HG03354 (cell line): ENCODE results near the gene BCKDHA.
A peak's percentile ranks its signal among the peaks of the same experiment; 100 is the strongest.
"Not testable (repeated sequence)": the region's sequence is repeated elsewhere in the genome, so short reads cannot be mapped to it uniquely, and the experiment has no call there.

Experiments
- ATAC-seq: cut with Tn5 transposase; IDR thresholded peaks from one replicate; pipeline ENCODE4 v1.9.1; 2021; ENCODE audit warnings: mild to moderate bottlenecking; ENCODE audit not compliant: unreplicated experiment, poor library complexity, severe bottlenecking

BCKDHA gene

DNA sequence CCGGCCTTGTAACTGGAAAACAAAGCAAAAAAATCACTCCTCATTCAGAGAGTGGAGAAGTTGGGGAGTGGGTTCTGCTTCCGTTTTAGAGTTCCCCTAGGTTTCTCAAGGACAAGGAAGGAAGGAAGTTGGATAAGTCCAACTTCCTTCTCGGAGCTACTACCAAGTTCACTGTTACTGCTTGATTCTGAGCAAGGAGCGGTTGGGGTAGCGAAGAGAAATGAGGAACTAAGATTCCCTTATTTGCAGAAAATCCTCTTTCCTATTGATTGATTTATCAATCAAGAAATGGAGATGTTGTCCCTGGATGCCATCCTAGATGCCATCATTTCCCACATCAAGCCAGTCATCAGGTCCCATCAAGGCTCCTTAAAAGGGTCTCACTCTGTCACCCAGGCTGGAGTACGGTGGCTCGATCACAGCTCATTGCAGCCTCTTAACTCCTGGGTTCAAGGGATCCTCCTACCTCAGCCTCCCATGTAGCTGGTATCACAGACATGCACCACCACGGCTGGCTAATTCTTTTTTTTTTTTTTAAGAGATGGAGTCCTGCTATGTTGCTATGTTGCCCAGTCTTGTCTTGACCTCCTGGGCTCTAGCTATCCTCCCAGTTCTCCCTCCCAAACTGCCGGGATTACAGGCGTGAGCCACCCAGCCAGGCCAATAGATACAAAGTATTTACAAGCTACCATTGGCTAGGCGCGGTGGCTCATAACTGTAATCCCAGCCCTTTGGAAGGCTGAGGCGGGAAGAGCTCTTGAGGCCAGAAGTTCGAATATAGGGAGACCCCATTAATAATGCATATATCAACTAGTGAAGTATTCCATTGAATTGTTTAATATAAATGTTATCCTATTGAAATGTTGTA is 32.9 kb upstream of the BCKDHA start:
- no peak for ATAC-seq

DNA sequence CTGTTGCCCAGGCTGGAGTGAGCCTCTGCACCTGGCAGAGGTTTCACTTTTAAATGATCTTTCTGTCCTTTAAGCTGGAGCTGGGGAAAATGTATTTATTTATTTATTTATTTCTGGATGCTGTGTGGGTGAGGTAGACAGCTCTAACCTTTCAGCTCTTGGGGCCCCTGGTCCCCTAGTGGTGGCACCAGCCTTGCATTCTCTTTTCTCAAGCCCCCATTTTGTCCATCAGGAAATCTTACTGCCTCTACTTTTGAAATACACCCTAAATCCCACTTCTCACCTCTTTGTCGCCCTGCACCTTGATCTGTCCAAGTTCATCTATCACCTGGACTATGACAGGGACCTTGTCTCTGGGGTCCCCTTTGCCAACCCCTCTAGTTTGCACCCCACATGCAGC is 31.5 kb upstream of the BCKDHA start:
- no peak for ATAC-seq

DNA sequence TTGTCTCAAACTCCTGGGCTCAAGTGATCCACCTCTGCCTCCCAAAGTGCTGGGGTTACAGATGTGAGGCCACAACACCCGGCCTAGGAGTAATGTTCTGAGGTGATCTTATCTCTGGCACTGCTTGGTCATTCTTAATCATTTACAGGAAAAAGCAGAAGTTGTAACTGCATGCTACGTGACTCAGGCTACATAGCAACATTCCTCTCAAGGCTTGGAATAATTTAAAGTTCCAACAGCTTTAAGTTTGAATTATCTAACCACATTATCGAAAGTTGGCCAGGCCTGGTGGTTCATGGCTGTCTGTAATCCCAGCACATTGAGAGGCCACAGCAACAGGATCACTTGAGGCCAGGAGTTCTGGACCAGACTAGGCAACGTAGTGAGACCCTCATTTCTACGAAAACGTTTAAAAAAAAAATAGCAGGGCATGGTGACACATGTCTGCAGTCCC is 29.7 kb upstream of the BCKDHA start:
- peak; percentile 48 for ATAC-seq

DNA sequence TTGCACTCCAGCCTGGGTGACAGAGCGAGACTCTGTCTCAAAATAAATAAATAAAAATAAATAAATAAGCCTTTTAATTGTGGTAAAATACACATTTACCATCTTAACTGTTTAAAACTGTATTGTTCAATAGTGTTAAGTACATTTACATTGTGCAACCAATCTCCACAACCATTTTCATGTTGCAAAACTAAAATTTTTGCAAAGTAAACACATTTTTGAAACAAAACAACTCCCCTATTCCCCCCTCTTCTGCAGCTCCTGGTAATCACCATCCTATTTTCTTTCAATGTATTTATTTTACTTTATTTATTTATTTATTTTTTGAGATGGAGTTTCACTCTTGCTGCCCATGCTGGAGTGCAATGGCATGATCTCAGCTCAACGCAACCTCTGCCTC is 27.8 kb upstream of the BCKDHA start:
- ATAC-seq, result no peak

DNA sequence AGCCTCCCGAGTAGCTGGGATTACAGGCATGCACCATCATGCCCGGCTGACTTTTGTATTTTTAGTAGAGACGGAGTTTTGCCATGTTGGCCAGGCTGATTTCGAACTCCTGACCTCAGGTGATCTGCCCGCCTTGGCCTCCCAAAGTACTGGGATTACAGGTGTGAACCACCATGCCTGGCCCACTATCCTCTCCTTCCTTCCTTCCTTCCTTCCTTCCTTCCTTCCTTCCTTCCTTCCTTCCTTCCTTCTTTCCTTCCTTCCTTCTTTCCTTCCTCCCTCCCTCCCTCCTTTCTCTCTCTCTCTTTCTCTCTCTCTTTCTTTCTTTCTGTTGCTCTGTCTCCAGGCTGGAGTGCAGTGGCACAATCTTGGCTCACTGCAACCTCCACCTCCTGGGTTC is 26.5 kb upstream of the BCKDHA start:
- ATAC-seq, result not testable (repeated sequence)

DNA sequence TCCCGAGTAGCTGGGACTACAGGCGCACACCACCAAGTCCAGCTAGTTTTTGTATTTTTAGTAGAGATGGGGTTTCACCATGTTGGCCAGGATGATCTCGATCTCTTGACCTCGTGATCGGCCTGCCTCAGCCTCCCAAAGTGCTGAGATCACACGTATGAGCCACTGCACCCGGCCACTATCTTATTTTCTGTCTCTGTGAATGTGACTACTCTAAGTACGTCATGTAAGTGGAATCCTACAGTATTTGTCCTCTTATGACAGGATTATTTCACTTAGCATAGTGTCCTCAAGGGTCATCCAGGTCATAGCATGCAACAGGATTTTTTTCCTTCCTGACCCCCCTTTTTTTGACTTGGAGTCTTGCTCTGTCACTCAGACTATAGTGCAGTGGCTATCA is 26.1 kb upstream of the BCKDHA start:
- ATAC-seq, result no peak

DNA sequence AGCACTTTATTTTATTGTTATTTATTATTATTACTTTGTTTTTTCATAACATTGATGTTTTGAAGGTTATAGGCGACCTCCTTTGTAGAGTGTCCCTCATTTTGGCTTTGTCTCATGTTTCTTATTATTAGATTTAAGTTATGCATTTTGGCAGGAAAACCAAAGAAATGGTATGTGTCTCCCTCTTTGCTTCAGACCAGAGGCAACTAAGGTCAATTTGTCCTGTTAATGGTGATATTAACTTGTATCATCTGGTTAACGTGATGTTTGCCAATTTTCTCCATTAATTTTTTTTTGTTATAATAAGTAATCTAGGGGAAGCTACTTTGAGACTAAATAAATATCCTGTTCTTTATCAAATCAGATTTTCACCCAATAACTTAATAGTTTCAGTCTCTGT is 25.1 kb upstream of the BCKDHA start:
- ATAC-seq, result no peak

DNA sequence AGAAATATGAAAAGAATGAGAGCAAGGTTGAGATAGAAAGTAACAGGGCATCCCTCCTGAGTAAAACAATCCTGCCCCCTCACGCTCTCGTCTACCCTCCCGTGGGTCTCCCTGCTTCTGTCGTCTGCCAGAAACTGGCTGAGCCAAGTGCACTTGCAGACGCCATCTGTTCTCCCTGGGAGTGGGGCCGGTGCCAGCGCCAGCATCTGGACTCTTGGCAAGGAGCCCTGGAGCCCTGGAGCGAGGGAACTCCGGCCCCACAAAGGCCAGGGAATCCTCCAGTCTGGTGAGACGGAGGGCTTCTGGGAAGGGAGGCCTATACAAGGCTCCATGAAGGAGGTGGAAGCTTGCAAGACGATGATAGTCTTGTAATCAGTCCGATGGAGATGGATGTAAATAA is 23.6 kb upstream of the BCKDHA start:
- ATAC-seq, result no peak

DNA sequence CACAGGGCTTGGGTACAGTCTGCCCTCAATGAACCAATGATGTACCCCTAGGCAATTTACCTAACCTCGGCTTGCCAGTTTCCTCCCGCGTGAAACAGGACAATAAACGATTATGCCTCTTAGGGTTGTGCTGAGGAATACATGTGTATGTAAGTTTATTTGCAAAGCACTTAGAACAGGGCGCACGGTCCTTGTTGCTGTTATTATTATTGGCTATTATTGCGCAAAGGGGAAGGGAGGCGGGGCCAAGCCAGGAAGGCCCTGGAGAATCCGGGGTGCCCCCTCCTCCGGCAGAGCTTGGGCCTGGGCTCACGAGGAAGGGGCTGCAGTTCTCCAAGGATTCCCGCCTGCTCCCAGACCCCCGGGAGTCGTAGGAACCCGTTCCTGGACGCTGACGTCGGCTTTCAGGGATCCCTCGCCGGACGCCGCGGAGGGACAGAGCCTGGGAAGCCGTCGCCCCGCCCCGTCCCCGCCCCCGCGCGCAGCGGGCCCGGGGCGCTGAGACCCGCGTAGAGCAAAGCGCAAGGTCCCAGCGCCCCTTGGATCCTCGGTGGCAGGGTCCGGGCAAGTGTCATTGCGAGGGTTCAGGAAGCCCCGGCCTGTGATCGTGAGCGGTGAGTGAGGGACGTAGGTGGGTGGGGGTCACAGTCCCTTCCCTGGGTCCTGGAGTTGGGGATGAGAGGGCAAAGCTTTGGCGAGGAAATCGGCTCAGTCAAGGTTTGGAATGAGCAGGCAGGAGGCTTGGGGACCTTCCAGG is 21.2 kb upstream of the BCKDHA start, which contains the start of gene TMEM91:
Gene TMEM91, plus strand, starts transcription at position 293 of the 757 bp plus-strand sequence. CDS start 1,777 bp downstream, outside the sequence.
- no peak for ATAC-seq

DNA sequence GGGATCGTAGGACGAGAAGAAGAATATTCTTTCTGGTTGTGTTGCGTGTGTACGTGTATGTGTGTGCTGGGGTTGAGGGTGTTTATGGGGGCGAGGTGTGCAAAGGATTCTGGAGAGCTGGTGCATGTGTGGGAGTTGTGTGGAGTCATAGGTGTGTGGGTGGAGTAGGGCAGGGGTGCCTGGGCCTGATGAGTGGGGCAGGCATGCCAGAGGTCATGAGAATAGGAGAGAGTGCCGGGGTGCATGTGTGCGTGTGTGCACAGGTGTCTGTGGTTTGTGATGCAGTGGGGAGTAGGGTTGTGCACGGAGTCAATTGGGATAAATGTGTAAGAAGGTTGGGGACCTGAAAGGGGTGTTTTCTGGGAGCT is 20.6 kb upstream of the BCKDHA start:
- ATAC-seq, result no peak

DNA sequence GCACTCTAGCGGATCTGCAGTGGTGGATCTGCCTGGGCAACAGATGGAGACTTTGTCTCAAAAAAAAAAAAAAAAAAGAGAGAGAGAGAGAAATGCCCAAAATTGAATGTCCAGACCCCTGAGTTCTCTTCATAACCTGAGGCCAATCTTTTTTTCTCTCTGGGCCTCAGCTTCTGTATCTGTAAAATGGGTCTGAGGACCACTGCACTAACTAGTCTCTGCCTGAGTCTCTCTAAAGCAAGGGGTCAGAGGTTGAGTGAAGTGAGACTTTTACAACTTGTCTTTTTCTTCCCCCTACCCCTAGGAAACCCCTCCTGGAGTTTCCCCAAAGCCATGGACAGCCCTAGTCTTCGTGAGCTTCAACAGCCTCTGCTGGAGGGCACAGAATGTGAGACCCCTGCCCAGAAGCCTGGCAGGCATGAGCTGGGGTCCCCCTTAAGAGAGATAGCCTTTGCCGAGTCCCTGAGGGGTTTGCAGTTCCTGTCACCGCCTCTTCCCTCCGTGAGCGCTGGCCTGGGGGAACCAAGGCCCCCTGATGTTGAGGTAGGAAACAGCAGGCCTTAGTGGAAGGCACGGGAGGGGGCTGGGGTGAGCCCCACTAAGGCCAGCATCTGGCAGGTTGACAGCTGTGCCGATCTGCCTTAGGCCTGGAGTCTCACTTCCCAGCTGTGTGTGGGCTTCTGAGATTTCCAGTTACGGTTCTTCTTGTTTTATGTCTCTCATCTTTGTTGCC is 19.5 kb upstream of the BCKDHA start:
- ATAC-seq, result peak; percentile 79

DNA sequence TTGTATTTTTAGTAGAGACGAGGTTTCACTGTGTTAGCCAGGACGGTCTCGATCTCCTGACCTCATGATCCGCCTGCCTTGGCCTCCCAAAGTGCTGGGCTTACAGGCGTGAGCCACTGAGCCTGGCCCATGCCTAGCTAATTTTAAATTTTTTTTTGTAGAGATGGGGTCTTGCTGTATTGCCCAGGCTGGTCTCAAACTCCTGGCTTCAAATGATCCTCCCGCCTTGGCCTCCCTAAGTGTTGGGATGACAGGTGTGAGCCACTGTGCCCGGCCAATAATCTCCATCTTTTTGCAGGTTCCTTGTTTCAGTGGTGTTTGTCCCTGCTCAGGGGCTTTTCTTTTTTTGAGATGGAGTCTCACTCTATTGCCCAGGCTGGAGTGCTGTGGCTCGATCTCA is 16.1 kb upstream of the BCKDHA start:
- not testable (repeated sequence) for ATAC-seq

DNA sequence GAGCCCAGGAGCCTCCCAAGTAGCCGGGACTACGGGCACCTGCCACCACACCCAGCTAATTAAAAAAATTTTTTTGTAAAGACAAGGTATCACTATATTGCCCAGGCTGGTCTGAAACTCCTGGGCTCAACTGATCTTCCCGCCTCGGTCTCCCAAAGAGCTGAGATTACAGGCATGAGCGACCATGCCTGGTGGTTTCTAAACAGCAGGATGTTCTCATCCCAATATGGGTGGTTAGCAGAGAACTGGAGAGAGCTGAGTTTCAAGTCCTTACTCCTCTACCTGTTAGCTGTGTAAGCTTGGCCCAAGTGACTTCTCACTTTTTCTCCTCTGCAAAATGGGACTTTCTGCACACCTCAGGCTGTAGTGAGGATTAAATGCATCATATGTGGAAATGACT is 13.3 kb upstream of the BCKDHA start:
- no peak for ATAC-seq

DNA sequence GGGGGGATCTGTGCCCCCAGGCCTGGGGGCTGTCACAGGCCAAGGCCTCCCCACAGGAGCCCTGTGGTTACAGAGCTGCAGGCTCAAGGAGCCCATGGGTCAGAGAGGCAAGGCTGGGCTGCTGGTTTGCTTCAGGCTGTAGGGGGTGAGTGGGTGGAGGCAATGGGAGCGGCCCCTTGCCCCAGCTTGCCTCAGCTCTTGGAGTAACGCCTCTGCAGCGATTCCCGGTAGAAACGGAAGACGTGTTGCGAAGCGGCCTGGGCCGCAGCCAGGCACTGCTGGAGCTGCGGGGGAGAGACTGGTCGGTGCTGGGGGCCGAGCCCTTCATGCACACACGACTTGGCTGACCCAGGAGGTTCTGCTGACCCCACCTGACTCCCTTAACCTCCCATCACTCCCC is 11.2 kb upstream of the BCKDHA start:
- ATAC-seq, result no peak

DNA sequence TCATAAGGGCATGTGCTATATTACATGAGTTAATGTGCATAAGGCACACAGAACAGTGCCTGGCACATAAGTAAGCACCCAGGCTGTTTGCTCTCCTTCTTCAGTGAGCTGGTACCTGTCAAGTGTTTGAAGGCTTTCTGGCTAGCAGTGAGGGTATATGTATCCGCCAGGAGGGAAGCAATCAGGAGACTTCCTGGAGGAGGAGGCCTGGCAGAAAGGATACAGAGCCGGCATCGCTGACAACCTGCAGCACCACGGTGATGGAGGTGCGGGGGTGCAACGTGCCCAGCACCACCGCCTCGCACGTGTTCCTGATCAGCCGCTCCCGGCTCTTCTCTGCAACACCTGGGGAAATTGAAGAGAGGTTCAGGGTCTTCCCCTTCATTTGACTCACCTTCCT is 6.0 kb upstream of the BCKDHA start:
- no peak for ATAC-seq

DNA sequence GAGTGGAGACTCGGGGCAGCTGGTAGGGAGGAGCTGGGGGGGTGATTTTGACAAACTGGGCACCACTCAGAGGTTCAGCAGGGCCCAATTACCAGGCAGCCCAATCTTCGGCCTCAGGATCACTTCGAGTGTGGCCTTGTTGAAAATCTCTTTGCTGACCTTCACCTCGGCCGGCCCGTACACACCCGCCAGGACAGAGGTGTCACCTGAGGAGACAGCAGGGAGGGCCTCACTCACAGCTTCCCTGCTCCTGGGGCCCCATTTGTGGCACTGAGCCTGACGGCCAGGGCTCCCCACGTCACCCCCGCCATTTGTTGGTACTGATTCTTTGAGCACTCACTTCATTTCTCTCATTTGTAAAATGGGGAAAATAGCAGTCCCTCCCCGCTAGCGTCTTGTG is 4.8 kb upstream of the BCKDHA start:
- no peak for ATAC-seq

DNA sequence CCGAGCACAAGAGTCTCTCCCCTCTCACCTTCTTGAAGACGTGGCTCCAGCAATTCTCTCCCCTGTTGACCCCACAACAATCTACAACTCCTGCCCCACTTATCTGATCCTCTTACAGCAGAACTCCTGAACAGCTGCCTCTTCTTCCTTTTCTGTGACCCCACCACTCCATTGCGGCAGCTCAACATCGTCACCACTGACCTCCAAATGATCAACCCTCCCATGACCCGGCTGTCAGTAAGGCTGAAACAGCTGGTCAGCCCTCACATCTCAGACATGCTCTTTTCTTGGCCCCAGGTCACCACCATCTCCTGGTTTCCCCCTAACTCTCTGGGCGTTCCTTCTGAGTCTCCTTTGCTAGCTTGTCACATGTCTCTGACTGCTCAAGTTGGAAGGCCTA is 2.3 kb upstream of the BCKDHA start:
- ATAC-seq, result no peak

DNA sequence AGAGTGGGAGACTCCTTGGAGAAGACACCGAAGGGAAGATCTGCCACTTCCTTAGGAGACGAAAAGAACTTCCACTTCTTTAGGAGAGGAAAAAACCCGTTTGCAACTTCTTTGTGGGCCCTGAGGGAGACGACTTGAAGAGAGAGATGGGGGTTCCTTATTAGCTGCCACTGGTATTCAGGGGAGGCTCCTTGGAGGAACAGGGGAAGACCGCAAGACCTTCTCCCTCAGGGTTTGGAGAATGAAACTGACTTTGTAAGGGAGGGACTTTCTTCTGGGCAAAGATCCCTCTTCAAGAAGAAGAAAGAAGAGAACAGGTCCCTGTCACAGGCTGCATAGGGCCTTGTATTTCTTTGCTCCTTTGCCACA is 416 bp downstream of the BCKDHA start:
- ATAC-seq, result no peak

DNA sequence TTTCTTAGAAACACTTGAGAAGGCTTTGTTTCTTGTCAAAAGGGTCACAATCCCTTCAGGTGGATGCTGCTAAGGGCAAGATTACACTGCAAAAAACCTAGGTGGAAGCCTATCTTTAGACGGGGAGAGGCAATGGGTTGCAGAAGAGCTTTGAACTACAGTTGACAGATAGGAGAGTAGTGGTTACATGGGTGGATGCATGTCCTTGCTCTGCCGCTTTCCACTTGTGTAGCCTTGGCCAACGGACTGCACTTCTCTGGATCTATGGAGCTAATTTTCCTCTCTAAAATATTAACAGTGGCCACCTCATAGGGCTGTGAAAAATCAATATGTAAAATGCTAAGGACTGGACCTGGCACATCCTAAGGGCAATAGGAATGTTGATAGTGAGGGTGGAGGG is 980 bp downstream of the BCKDHA start:
- ATAC-seq, result no peak

DNA sequence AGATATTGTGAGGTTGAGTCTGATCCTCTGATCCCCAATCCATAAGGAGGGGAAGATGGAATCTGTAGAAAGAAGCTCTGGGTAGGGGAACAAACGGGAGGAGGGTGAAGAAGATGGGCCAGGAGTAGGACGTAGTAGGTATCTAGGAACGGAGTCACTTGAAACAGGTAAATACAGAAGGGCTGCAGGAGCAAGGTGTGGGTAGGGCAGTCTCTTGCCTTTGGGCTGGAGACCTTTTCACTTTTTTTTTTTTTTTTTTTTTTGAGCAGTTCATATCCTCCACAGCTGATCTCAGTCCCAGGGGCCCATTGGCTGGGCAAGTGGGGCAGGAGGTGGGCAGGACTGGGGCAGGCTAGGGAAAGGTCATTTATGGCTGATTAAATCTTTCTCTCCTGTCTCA is 1.5 kb downstream of the BCKDHA start:
- no peak for ATAC-seq
